HL-60 (cell line): ENCODE measurements around the gene HOTAIR.

ENCODE experiments used
- GABPA ChIP-seq: IDR thresholded peaks from 2 replicates; pipeline ENCODE4 v1.6.1; 2012; ENCODE audit warnings: low read depth
- TF ChIP-seq, protein P1 (sequence below): IDR thresholded peaks from one replicate; pipeline ENCODE4 v1.5.1; 2011; ENCODE audit warnings: low read length, control low read depth, inconsistent platforms; ENCODE audit not compliant: insufficient read depth

DNA sequence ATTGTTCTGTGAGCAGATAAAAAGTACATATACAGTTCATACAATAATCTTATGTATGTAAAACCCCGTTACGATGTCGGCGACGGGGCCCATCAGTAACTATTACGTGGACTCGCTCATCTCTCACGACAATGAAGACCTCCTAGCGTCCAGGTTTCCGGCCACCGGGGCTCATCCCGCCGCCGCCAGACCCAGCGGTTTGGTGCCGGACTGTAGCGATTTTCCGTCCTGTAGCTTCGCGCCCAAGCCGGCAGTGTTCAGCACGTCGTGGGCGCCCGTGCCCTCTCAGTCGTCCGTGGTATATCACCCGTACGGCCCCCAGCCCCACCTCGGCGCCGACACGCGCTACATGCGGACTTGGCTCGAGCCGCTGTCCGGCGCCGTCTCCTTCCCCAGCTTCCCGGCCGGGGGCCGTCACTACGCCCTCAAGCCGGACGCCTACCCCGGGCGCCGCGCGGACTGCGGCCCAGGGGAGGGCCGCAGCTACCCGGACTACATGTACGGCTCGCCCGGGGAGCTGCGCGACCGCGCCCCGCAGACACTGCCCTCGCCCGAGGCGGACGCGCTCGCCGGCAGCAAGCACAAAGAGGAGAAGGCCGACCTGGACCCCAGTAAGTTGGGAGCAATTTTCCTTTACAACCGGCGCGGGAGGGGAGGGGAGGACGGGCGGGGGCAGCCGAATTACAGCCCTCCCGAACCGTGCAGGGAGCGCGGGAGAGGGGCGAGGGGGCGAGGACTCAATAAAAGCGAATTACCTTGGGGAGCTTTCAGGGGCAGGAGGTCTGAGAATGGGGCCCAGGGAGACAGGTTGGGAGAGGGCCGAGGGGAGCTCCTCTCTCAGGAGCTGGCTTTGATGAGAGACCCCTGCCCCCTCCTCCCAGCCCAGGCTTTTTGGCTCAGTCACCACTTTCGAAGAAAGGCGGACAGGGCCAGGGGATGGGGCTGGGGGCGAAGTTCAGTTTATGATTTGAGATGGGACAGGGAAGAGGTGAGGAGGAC, 25.7 kb upstream of the HOTAIR start, which contains the start of gene HOXC9:
- TF ChIP-seq, protein P1, sequence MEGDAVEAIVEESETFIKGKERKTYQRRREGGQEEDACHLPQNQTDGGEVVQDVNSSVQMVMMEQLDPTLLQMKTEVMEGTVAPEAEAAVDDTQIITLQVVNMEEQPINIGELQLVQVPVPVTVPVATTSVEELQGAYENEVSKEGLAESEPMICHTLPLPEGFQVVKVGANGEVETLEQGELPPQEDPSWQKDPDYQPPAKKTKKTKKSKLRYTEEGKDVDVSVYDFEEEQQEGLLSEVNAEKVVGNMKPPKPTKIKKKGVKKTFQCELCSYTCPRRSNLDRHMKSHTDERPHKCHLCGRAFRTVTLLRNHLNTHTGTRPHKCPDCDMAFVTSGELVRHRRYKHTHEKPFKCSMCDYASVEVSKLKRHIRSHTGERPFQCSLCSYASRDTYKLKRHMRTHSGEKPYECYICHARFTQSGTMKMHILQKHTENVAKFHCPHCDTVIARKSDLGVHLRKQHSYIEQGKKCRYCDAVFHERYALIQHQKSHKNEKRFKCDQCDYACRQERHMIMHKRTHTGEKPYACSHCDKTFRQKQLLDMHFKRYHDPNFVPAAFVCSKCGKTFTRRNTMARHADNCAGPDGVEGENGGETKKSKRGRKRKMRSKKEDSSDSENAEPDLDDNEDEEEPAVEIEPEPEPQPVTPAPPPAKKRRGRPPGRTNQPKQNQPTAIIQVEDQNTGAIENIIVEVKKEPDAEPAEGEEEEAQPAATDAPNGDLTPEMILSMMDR: no peak
- TF ChIP-seq GABPA: no peak
